Measurements from ENCODE around the gene SIRT2. TPM values are rescaled to one million over a fixed set of nuclear protein-coding genes. Genes with fewer than 3 reads are reported as not detected.
"Not testable (repeated sequence)": the region's sequence is repeated elsewhere in the genome, so short reads cannot be mapped to it uniquely, and the experiment has no call there.

SIRT2 gene
- 10 to 100 TPM; 60.9 to 87.3 TPM for total RNA-seq

- H3K4me3 Mint-ChIP-seq = peak within 1 kb of the TSS; percentile 97
- no peaks in the 10 kb centered on the region for H3K27me3 Mint-ChIP-seq
- DNase-seq (ENCODE audit: low spot score) = peak; percentile 100
- peaks cover 16% of the 10 kb centered on the region for H3K36me3 Mint-ChIP-seq
- peaks cover 53 to 55% of the 10 kb centered on the region in 2 donors for H3K4me1 Mint-ChIP-seq (ENCODE audit: low read depth in 2 of 2)
- ATAC-seq = peak; percentile 96
- no peaks in the 10 kb centered on the region for H3K9me3 Mint-ChIP-seq
- H3K27ac Mint-ChIP-seq = peak within 1 kb of the TSS; percentile 88 to 94
Observed at GRCh38 chr19:38899447-38900201, at the start of gene SIRT2, which contains the start of gene NFKBIB. SIRT2 (minus strand) TSS chr19:38899618; CDS start chr19:38899521, 97 bp downstream. NFKBIB (plus strand) TSS chr19:38899969; CDS start chr19:38900033, 64 bp downstream.

DNA sequence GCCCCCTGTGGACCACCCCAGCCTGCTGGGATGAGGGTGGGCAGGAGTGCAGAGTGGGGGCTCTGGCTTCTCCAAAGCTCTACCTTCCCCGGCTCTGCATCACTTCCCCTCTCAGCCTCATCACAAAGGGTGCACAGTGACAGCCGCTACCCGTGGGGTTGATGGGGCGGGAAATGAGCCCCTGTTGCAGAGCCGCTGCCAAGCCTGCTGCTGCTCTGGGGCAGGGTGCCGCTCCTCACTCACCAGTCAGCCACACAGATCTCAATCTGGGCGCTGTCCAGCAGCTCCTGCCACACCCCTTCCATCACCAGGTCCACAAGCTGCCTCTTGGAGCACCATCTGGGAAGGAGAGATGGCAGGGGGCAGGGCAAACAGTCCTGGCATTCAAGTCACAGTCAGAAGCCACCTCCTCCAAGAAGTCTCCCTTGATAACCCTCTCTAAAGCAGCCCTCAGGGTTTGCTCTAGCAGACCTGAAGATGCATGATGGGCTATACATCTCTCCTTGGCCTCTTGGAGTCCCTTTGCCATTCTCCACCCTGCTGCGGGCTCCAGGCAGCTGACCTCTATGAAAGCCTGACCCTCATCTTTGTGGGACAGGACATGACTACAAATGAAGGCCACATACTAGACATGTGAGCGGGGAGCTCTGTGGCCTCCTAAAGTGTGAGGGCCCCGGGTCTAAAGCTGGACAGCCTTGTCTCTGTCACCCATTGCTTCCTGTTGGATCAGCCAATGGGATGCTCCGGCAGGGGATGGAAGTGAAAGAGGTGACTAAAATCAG lies 47.0 kb upstream of the SIRT2 start:
- ATAC-seq = no peak
- Mint-ChIP-seq H3K9me3 (no peaks in the 10 kb centered on the region), H3K36me3 (no peaks in the 10 kb centered on the region), H3K27ac (no peak overlapping the region), H3K4me1 (ENCODE audit: low read depth in 2 of 2) (peaks cover 0 to 9% of the 10 kb centered on the region in 2 donors), H3K4me3 (no peak overlapping the region), H3K27me3 (no peaks in the 10 kb centered on the region)
- no peak for DNase-seq (ENCODE audit: low spot score)

DNA sequence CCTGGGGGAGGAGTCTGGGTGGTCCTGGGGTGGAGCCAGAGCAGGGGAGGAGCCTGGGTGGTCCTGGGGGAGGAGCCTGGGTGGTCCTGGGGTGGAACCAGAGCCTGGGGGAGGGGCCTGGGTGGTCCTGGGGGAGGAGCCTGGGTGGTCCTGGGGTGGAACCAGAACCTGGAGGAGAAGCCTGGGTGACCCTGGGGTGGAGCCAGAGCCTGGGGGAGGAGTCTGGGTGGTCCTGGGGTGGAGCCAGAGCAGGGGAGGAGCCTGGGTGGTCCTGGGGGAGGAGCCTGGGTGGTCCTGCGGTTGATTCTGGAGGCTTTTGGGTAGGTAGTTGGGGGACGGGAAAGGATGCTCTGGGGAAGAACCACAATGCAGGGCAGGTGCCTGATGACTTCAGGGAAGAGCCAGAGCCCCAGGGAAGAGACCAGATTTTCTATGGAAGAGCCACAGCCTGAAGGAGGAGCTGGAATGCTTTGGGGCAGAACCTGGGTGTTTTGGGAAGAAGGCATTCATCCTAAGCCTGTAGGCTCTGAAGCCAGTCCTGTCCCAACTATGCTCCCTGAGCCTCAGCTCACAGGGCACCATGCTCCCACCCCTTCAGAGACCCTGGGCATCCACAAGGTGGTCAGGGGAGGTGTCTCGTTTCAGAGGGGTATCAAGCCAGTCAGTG lies 46.3 kb upstream of the SIRT2 start:
- no peak for DNase-seq (ENCODE audit: low spot score)
- peaks cover 4 to 5% of the 10 kb centered on the region in 2 donors for H3K27me3 Mint-ChIP-seq
- no peak overlapping the region for H3K4me3 Mint-ChIP-seq
- peaks cover 4 to 9% of the 10 kb centered on the region in 2 donors for H3K4me1 Mint-ChIP-seq (ENCODE audit: low read depth in 2 of 2)
- no peak for ATAC-seq
- no peaks in the 10 kb centered on the region for H3K36me3 Mint-ChIP-seq
- H3K27ac Mint-ChIP-seq = no peak overlapping the region
- H3K9me3 Mint-ChIP-seq = no peaks in the 10 kb centered on the region

GRCh38 chr19:38944981-38945506 lies 45.6 kb upstream of the SIRT2 start:
- ATAC-seq (no peak), DNase-seq (ENCODE audit: low spot score) (no peak)
- peaks cover 4 to 7% of the 10 kb centered on the region in 2 donors for H3K4me1 Mint-ChIP-seq (ENCODE audit: low read depth in 2 of 2)
- no peaks in the 10 kb centered on the region for H3K9me3 Mint-ChIP-seq
- H3K27ac Mint-ChIP-seq = no peak overlapping the region
- H3K36me3 Mint-ChIP-seq = no peaks in the 10 kb centered on the region
- H3K27me3 Mint-ChIP-seq = peaks cover 4 to 5% of the 10 kb centered on the region in 2 donors
- no peak overlapping the region for H3K4me3 Mint-ChIP-seq

- Mint-ChIP-seq H3K36me3 (no peaks in the 10 kb centered on the region), H3K9me3 (no peaks in the 10 kb centered on the region), H3K4me1 (ENCODE audit: low read depth in 2 of 2) (peaks cover 0 to 4% of the 10 kb centered on the region in 2 donors), H3K27ac (no peak overlapping the region), H3K27me3 (peaks cover 5 to 8% of the 10 kb centered on the region in 2 donors), H3K4me3 (no peak overlapping the region)
- DNase-seq (ENCODE audit: low spot score) (no peak), ATAC-seq (peak in 1 of 2 donors; percentile 11)
Observed at GRCh38 chr19:38942471-38943181, 43.2 kb upstream of the SIRT2 start.

- ATAC-seq (no peak), DNase-seq (ENCODE audit: low spot score) (no peak)
- H3K27me3 Mint-ChIP-seq = peaks cover 5 to 8% of the 10 kb centered on the region in 2 donors
- H3K4me3 Mint-ChIP-seq = no peak overlapping the region
- H3K36me3 Mint-ChIP-seq = no peaks in the 10 kb centered on the region
- H3K27ac Mint-ChIP-seq = no peak overlapping the region
- H3K4me1 Mint-ChIP-seq (ENCODE audit: low read depth in 2 of 2) = peaks cover 0 to 4% of the 10 kb centered on the region in 2 donors
- H3K9me3 Mint-ChIP-seq = no peaks in the 10 kb centered on the region
Observed at GRCh38 chr19:38941979-38942378, 42.6 kb upstream of the SIRT2 start.

DNA sequence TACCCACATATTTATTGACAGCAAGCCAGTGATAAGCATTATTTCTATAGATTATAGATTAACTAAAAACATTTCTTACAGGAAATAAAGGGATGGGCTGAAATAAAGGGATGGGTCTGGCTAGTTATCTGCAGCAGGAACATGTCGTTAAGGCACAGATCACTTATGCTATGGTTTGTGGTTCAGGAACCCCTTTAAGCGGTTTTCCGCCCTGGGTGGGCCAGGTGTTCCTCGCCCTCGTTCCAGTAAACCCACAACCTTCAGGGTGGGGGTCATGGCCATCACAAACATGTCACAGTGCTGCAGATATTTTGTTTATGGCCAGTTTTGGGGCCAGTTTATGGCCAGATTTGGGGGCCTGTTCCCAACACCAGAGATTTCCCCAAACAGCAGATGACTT lies 42.0 kb upstream of the SIRT2 start:
- DNase-seq (ENCODE audit: low spot score); H3K27me3 Mint-ChIP-seq; ATAC-seq; H3K36me3 Mint-ChIP-seq; H3K4me3 Mint-ChIP-seq; H3K4me1 Mint-ChIP-seq (ENCODE audit: low read depth in 2 of 2); H3K27ac Mint-ChIP-seq; H3K9me3 Mint-ChIP-seq: not testable (repeated sequence)

DNA sequence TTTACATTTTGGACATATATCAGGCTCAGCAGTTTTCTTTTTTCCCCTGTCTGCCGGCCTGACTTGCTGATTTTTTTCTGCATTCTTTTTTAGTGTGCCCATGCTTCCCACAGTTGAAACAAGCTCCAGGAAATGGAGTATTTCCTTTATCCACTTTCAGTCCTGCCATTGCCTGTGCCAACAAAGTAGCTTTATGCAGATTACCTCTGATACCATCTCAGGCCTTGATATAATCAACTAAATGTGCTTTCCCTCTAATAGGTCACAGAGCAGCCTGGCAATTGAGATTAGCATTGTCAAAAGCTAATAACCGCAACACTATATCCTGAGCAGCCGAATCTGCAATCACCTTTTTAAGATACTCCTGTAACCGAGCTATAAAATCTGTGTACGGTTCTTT lies 40.5 kb upstream of the SIRT2 start:
- no peak for DNase-seq (ENCODE audit: low spot score)
- Mint-ChIP-seq H3K4me3 (no peak overlapping the region), H3K27me3 (peaks cover 5 to 8% of the 10 kb centered on the region in 2 donors), H3K27ac (no peak overlapping the region), H3K9me3 (no peaks in the 10 kb centered on the region), H3K4me1 (ENCODE audit: low read depth in 2 of 2) (peaks cover 0 to 4% of the 10 kb centered on the region in 2 donors), H3K36me3 (no peaks in the 10 kb centered on the region)
- ATAC-seq = no peak

GRCh38 chr19:38933544-38933943 lies 34.1 kb upstream of the SIRT2 start:
- H3K4me1 Mint-ChIP-seq (ENCODE audit: low read depth in 2 of 2) = peaks cover 24 to 29% of the 10 kb centered on the region in 2 donors
- H3K9me3 Mint-ChIP-seq = no peaks in the 10 kb centered on the region
- no peak overlapping the region for H3K4me3 Mint-ChIP-seq
- no peak for DNase-seq (ENCODE audit: low spot score)
- peak overlapping the region in 1 of 2 donors; percentile 56 for H3K27ac Mint-ChIP-seq
- no peaks in the 10 kb centered on the region for H3K27me3 Mint-ChIP-seq
- H3K36me3 Mint-ChIP-seq = peaks cover 7% of the 10 kb centered on the region
- no peak for ATAC-seq

- Mint-ChIP-seq H3K4me3 (peak overlapping the region; percentile 45), H3K27me3 (no peaks in the 10 kb centered on the region), H3K36me3 (peaks cover 7% of the 10 kb centered on the region), H3K4me1 (ENCODE audit: low read depth in 2 of 2) (peaks cover 34 to 38% of the 10 kb centered on the region in 2 donors), H3K9me3 (no peaks in the 10 kb centered on the region), H3K27ac (no peak overlapping the region)
- ATAC-seq (no peak), DNase-seq (ENCODE audit: low spot score) (no peak)
Observed at GRCh38 chr19:38932425-38933179, 33.2 kb upstream of the SIRT2 start.

- H3K36me3 Mint-ChIP-seq = peaks cover 7% of the 10 kb centered on the region
- DNase-seq (ENCODE audit: low spot score) = no peak
- H3K27me3 Mint-ChIP-seq = no peaks in the 10 kb centered on the region
- peak overlapping the region; percentile 91 to 95 for H3K27ac Mint-ChIP-seq
- ATAC-seq = no peak
- H3K4me1 Mint-ChIP-seq (ENCODE audit: low read depth in 2 of 2) = peaks cover 38 to 40% of the 10 kb centered on the region in 2 donors
- peak overlapping the region; percentile 99 for H3K4me3 Mint-ChIP-seq
- no peaks in the 10 kb centered on the region for H3K9me3 Mint-ChIP-seq
Observed at GRCh38 chr19:38931521-38931793, 32.0 kb upstream of the SIRT2 start.

- Mint-ChIP-seq H3K36me3 (peaks cover 7% of the 10 kb centered on the region), H3K4me1 (ENCODE audit: low read depth in 2 of 2) (peaks cover 40 to 43% of the 10 kb centered on the region in 2 donors), H3K9me3 (no peaks in the 10 kb centered on the region), H3K27ac (peak within 1 kb of the TSS; percentile 91 to 95), H3K4me3 (peak within 1 kb of the TSS; percentile 99), H3K27me3 (no peaks in the 10 kb centered on the region)
- ATAC-seq (peak; percentile 97), DNase-seq (ENCODE audit: low spot score) (peak; percentile 98)
Observed at GRCh38 chr19:38930776-38931520, 31.5 kb upstream of the SIRT2 start, which contains the start of gene MRPS12. MRPS12 (plus strand) TSS chr19:38930944; CDS start chr19:38931295, 351 bp downstream.

Measured in natural killer cell treated with Interleukin-12 subunit alpha and Interleukin-12 subunit beta and Interleukin-15 and Interleukin-18, amount 100 ng/mL, for 72 hours (primary cell).